ENCODE measurements around the gene OR8G5. TPM values are rescaled to one million over a fixed set of nuclear protein-coding genes. Genes with fewer than 3 reads are reported as not detected.

Gene OR8G5
- total and polyA plus RNA-seq, 2 experiments from 2014 or later: not detected

- H4K20me1 ChIP-seq (ENCODE audit: insufficient read depth, poor library complexity, severe bottlenecking): no peaks in the 10 kb centered on the region
- H3K4me2 ChIP-seq: no peak overlapping the region
These were observed 58.9 kb downstream of the OR8G5 start for GRCh38 chr11:124315052-124315451.

More at GRCh38 chr11:124315052-124315451, 58.9 kb downstream of the OR8G5 start:
- Histone ChIP-seq H3K27me3 (no peaks in the 10 kb centered on the region), H3K4me3 (no peak overlapping the region), H3K9me2 (replicated peaks; ENCODE audit: insufficient read depth) (no peaks in the 10 kb centered on the region), H3K36me3 (replicated peaks; ENCODE audit: insufficient read depth, low read depth) (no peaks in the 10 kb centered on the region), H3K4me1 (ENCODE audit: insufficient read depth) (peaks cover 2% of the 10 kb centered on the region), H3K9me3 (ENCODE audit: low read depth) (no peaks in the 10 kb centered on the region), H3K79me2 (no peaks in the 10 kb centered on the region), H2AFZ (no peak overlapping the region), H3K27ac (no peak overlapping the region)
- TF ChIP-seq EZH2phosphoT487 (IDR thresholded peaks at IDR 0.05; ENCODE audit: low read depth, severe bottlenecking, unreplicated experiment): no peak
- TF ChIP-seq EZH2 (IDR thresholded peaks at IDR 0.05; ENCODE audit: borderline replicate concordance): no peak
- TF ChIP-seq CTCF (IDR thresholded peaks at IDR 0.05; ENCODE audit: poor library complexity): no peak
- WGBS (ENCODE audit: low lambda C conversion rate, missing lambda C conversion rate): 73% methylated on average over 3 of the region's 3 CpGs
- no peak for DNase-seq (ENCODE audit: low spot score)

Other genes starting within 250 kb of the OR8G5 start
- 0.17 and 0.64 TPM in 2 replicates for gene OR10G4, start 243.4 kb upstream of the OR8G5 start, total RNA-seq
- not detected in 2 replicates for gene OR10G4, start 243.4 kb upstream of the OR8G5 start, polyA plus RNA-seq
- not detected in 2 replicates for gene OR10G9, start 233.4 kb upstream of the OR8G5 start, total RNA-seq
- not detected in 2 replicates for gene OR10G9, start 233.4 kb upstream of the OR8G5 start, polyA plus RNA-seq
- 0.16 and 0.47 TPM in 2 replicates for gene OR10G8, start 229.6 kb upstream of the OR8G5 start, total RNA-seq
- not detected in 2 replicates for gene OR10G8, start 229.6 kb upstream of the OR8G5 start, polyA plus RNA-seq
- not detected in 2 replicates for gene OR10G7, start 215.1 kb upstream of the OR8G5 start, total RNA-seq
- not detected in 2 replicates for gene OR10G7, start 215.1 kb upstream of the OR8G5 start, polyA plus RNA-seq
- gene VWA5A, start 140.9 kb upstream of the OR8G5 start, total RNA-seq: 19.1 and 21.6 TPM in 2 replicates
- gene VWA5A, start 140.9 kb upstream of the OR8G5 start, polyA plus RNA-seq: 18.9 and 26.3 TPM in 2 replicates
- gene OR10D3, start 73.0 kb upstream of the OR8G5 start, total RNA-seq: 0.03 TPM in 1 of 2 replicates, not detected in the other
- not detected in 2 replicates for gene OR10D3, start 73.0 kb upstream of the OR8G5 start, polyA plus RNA-seq
- not detected in 2 replicates for gene OR8G1, start 15.3 kb upstream of the OR8G5 start, total RNA-seq
- gene OR8G1, start 15.3 kb upstream of the OR8G5 start, polyA plus RNA-seq: not detected in 2 replicates
- gene OR8D1, start 57.6 kb downstream of the OR8G5 start, total RNA-seq: not detected in 2 replicates
- gene OR8D1, start 57.6 kb downstream of the OR8G5 start, polyA plus RNA-seq: not detected in 2 replicates
- gene OR8D2, start 63.8 kb downstream of the OR8G5 start, total RNA-seq: not detected in 2 replicates
- not detected in 2 replicates for gene OR8D2, start 63.8 kb downstream of the OR8G5 start, polyA plus RNA-seq
- gene OR8B2, start 128.1 kb downstream of the OR8G5 start, total RNA-seq: not detected in 2 replicates
- not detected in 2 replicates for gene OR8B2, start 128.1 kb downstream of the OR8G5 start, polyA plus RNA-seq
- gene OR8B3, start 142.6 kb downstream of the OR8G5 start, total RNA-seq: not detected in 2 replicates
- gene OR8B3, start 142.6 kb downstream of the OR8G5 start, polyA plus RNA-seq: not detected in 2 replicates
- gene OR8B4, start 168.5 kb downstream of the OR8G5 start, total RNA-seq: not detected in 2 replicates
- not detected in 2 replicates for gene OR8B4, start 168.5 kb downstream of the OR8G5 start, polyA plus RNA-seq
- not detected in 2 replicates for gene OR8B8, start 189.3 kb downstream of the OR8G5 start, total RNA-seq
- gene OR8B8, start 189.3 kb downstream of the OR8G5 start, polyA plus RNA-seq: not detected in 2 replicates